SU-DHL-6 (cell line): ENCODE measurements around the gene SLC7A9.

Source experiments
- EZH2phosphoT487 ChIP-seq: fragments of 200-600 bp; sonication (generic), shearing (Covaris generic); conservative IDR thresholded peaks from 2 replicates; pipeline ENCODE4 v1.6.1; 2018; ENCODE audit warnings: mild to moderate bottlenecking, antibody characterized with exemption, low read length, moderate library complexity, mixed read lengths
- TF ChIP-seq, protein P1 (sequence below): fragments of 200-600 bp; sonication (generic); IDR thresholded peaks from one replicate; pipeline ENCODE4 v1.5.1; 2017; ENCODE audit warnings: antibody characterized with exemption, mild to moderate bottlenecking, low read length, moderate library complexity; ENCODE audit not compliant: insufficient read depth, poor library complexity, severe bottlenecking

DNA sequence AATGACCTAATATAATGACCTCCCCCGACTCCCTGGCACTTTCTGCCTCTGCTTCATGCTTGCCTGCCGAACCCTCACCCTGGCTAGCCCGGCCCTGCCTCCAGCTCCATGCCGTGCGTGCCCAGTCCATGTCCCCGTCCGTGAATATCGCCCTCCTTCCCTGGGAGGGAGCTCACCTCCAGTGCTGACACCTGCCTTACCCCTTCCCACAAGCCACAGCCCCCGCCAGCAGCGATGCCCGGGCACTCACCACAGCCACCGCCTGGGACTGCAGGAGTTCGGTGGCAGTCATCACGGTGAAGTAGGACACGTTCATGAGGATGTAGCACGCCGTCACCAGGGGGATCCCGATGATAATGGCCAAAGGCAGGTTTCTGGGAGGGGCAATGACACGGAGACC lies 10.0 kb downstream of the SLC7A9 start:
- TF ChIP-seq, protein P1, sequence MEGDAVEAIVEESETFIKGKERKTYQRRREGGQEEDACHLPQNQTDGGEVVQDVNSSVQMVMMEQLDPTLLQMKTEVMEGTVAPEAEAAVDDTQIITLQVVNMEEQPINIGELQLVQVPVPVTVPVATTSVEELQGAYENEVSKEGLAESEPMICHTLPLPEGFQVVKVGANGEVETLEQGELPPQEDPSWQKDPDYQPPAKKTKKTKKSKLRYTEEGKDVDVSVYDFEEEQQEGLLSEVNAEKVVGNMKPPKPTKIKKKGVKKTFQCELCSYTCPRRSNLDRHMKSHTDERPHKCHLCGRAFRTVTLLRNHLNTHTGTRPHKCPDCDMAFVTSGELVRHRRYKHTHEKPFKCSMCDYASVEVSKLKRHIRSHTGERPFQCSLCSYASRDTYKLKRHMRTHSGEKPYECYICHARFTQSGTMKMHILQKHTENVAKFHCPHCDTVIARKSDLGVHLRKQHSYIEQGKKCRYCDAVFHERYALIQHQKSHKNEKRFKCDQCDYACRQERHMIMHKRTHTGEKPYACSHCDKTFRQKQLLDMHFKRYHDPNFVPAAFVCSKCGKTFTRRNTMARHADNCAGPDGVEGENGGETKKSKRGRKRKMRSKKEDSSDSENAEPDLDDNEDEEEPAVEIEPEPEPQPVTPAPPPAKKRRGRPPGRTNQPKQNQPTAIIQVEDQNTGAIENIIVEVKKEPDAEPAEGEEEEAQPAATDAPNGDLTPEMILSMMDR: no peak
- no peak for TF ChIP-seq EZH2phosphoT487
